ENCODE results near the gene TIGIT. TPM values are rescaled to one million over a fixed set of nuclear protein-coding genes. Genes with fewer than 3 reads are reported as not detected.
"Not testable (repeated sequence)": the region's sequence is repeated elsewhere in the genome, so short reads cannot be mapped to it uniquely, and the experiment has no call there.

The TIGIT gene
- total and polyA plus RNA-seq, 4 experiments from 2014 or later: 25.8 to 36.6 (median 32.4) TPM

DNA sequence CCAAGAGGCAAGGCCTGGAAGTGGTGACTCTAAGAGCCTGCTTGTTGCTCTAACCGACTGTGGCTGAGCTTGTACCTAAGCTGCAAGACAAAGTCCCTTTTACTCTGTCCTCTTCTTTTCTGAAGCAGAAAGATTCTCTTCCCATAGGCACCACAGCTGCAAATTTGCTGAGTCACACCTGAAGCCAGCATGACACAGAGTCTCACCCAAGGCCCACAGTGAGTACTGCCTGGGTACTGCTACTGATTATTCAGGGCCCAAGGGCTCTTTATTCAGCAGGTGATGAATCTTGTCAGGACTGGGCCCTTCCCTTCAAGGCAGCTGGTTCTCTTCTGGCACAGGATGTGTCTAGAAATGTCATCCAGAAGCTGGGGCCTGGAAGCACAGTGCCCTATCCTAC lies 18.9 kb upstream of the TIGIT start:
- ChIA-PET CTCF (ENCODE audit: partially characterized antibody) (interaction anchor here (1.3 to 1.8 kb wide), 2 partner anchors 16 to 24 kb away, joined by 3 to 4 read pairs; no protein-coding TSS in a partner anchor), POLR2A (ENCODE audit: partially characterized antibody) (no interaction called here)
- no peaks in the 10 kb centered on the region for H3K36me3 ChIP-seq (ENCODE audit: insufficient read depth, low read length)
- peaks cover 0 to 1% (median 0%) of the 10 kb centered on the region in 4 donors for H3K4me1 Mint-ChIP-seq
- no peaks in the 10 kb centered on the region for H3K27me3 ChIP-seq (ENCODE audit: insufficient read depth, low read length)
- no peak overlapping the region for H3K27ac ChIP-seq (ENCODE audit: low read depth, low read length)
- no peak overlapping the region for H3K4me3 Mint-ChIP-seq
- no peak overlapping the region for H3K4me3 ChIP-seq (ENCODE audit: low read length in 2 of 2)
- H3K9me3 Mint-ChIP-seq: peaks cover 0 to 11% (median 5%) of the 10 kb centered on the region in 8 donors
- H3K36me3 Mint-ChIP-seq: peaks cover 0 to 3% of the 10 kb centered on the region in 2 donors
- H3K4me1 ChIP-seq (ENCODE audit: insufficient read depth, low read length): no peaks in the 10 kb centered on the region
- DNase-seq: no peak
- no peaks in the 10 kb centered on the region for H3K9me3 ChIP-seq (ENCODE audit: control insufficient read depth in 1 of 2, low read length in 2 of 2)
- intact Hi-C loops (cut with micrococcal nuclease): no loop called here
- H3K27me3 Mint-ChIP-seq: no peaks in the 10 kb centered on the region
- no peak overlapping the region for H3K27ac Mint-ChIP-seq

DNA sequence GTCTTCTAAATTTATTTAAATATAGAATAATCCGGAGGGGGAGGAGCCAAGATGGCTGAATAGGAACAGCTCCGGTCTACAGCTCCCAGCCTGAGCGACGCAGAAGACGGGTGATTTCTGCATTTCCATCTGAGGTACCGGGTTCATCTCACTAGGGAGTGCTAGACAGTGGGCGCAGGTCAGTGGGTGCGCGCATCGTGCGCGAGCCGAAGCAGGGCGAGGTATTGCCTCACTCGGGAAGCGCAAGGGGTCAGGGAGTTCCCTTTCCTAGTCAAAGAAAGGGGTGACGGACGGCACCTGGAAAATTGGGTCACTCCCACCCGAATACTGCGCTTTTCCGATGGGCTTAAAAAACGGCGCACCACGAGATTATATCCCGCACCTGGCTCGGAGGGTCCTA lies 17.0 kb upstream of the TIGIT start:
- H3K4me3 Mint-ChIP-seq: not testable (repeated sequence)

GRCh38 chr3:114284644-114285043 lies 9.2 kb upstream of the TIGIT start:
- Histone ChIP-seq H3K9me3 (ENCODE audit: control insufficient read depth in 1 of 2, low read length in 2 of 2) (no peaks in the 10 kb centered on the region), H3K36me3 (ENCODE audit: insufficient read depth, low read length) (no peaks in the 10 kb centered on the region), H3K4me3 (ENCODE audit: low read length in 2 of 2) (no peak overlapping the region), H3K27me3 (ENCODE audit: insufficient read depth, low read length) (no peaks in the 10 kb centered on the region), H3K4me1 (ENCODE audit: insufficient read depth, low read length) (peaks cover 18% of the 10 kb centered on the region), H3K27ac (ENCODE audit: low read depth, low read length) (no peak overlapping the region)
- DNase-seq: no peak
- Mint-ChIP-seq H3K9me3 (peaks cover 0 to 4% (median 0%) of the 10 kb centered on the region in 8 donors), H3K4me3 (peak overlapping the region in 1 of 8 donors; percentile 4), H3K36me3 (peaks cover 0 to 5% of the 10 kb centered on the region in 2 donors), H3K4me1 (peaks cover 11 to 25% (median 21%) of the 10 kb centered on the region in 4 donors), H3K27me3 (no peaks in the 10 kb centered on the region), H3K27ac (peak overlapping the region in 4 of 7 donors; percentile 3 to 96 (median 90))
- intact Hi-C loops (cut with micrococcal nuclease): no loop called here
- ChIA-PET CTCF (ENCODE audit: partially characterized antibody) (interaction anchor here (0.9 to 5.0 kb wide), 11 partner anchors 10 to 134 kb away, joined by 4 to 55 read pairs (median 5); no protein-coding TSS in a partner anchor), POLR2A (ENCODE audit: partially characterized antibody) (interaction anchor here (1.2 to 4.7 kb wide), 7 partner anchors 9 to 70 kb away, joined by 3 to 59 read pairs (median 11); partner anchors contain the start of gene TIGIT)

More for the DNA sequence above, 17.0 kb upstream of the TIGIT start:
- CTCF ChIA-PET (ENCODE audit: partially characterized antibody); H3K27ac ChIP-seq (ENCODE audit: low read depth, low read length); H3K27me3 Mint-ChIP-seq; H3K9me3 ChIP-seq (ENCODE audit: control insufficient read depth in 1 of 2, low read length in 2 of 2); intact Hi-C loops (cut with micrococcal nuclease); H3K4me1 ChIP-seq (ENCODE audit: insufficient read depth, low read length); POLR2A ChIA-PET (ENCODE audit: partially characterized antibody); H3K27ac Mint-ChIP-seq; H3K36me3 ChIP-seq (ENCODE audit: insufficient read depth, low read length); H3K4me3 ChIP-seq (ENCODE audit: low read length in 2 of 2); H3K27me3 ChIP-seq (ENCODE audit: insufficient read depth, low read length); H3K9me3 Mint-ChIP-seq; H3K4me1 Mint-ChIP-seq; DNase-seq; H3K36me3 Mint-ChIP-seq: not testable (repeated sequence)

DNA sequence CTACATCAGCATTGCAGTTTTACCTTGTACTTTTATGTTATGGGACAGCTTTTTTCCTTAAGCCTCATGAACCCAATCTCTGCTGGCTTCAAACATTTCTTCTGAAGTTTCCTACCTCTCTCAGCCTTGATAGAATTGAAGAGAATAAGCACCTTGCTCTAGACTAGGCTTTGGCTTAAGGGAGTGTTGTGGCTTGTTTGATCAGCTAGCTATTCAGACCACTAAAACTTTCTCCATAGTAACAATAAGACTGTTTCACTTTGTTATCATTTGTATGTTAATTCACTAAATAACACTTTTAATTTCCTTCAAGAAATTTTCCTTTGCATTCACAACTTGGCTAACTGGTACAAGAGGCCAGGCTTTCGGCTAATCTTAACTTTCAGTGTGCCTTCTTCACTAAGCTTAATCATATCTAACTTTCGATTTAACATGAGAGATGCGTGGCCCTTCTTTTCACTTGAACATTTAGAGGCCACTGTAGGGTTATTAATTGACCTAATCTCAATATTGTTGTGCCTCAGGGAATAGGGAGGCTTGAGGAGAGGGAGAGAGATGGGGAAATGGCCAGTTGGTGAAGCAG lies 8.1 kb upstream of the TIGIT start:
- Mint-ChIP-seq H3K4me3 (peak overlapping the region; percentile 21 to 88 (median 86)), H3K36me3 (peaks cover 0 to 5% of the 10 kb centered on the region in 2 donors), H3K27me3 (no peaks in the 10 kb centered on the region), H3K27ac (peak overlapping the region; percentile 90 to 96 (median 95)), H3K4me1 (peaks cover 11 to 29% (median 24%) of the 10 kb centered on the region in 4 donors), H3K9me3 (peaks cover 0 to 4% (median 0%) of the 10 kb centered on the region in 8 donors)
- Histone ChIP-seq H3K27me3 (ENCODE audit: insufficient read depth, low read length) (no peaks in the 10 kb centered on the region), H3K36me3 (ENCODE audit: insufficient read depth, low read length) (no peaks in the 10 kb centered on the region), H3K9me3 (ENCODE audit: control insufficient read depth in 1 of 2, low read length in 2 of 2) (no peaks in the 10 kb centered on the region), H3K4me3 (ENCODE audit: low read length in 2 of 2) (peak overlapping the region in 1 of 2 donors; percentile 21), H3K27ac (ENCODE audit: low read depth, low read length) (peak overlapping the region; percentile 50), H3K4me1 (ENCODE audit: insufficient read depth, low read length) (peaks cover 25% of the 10 kb centered on the region)
- CTCF ChIA-PET (ENCODE audit: partially characterized antibody): interaction anchor here (0.7 to 5.0 kb wide), 16 partner anchors 9 to 134 kb away, joined by 3 to 55 read pairs (median 4); no protein-coding TSS in a partner anchor
- intact Hi-C loops (cut with micrococcal nuclease): no loop called here
- peak in 3 of 5 donors; percentile 29 to 43 (median 37) for DNase-seq
- POLR2A ChIA-PET (ENCODE audit: partially characterized antibody): interaction anchor here (0.6 to 4.7 kb wide), 11 partner anchors 8 to 77 kb away, joined by 3 to 59 read pairs (median 9); partner anchors contain the start of gene TIGIT

- CTCF ChIA-PET (ENCODE audit: partially characterized antibody): interaction anchor here (1.0 to 11.3 kb wide), 12 partner anchors 8 to 133 kb away, joined by 3 to 153 read pairs (median 6); no protein-coding TSS in a partner anchor
- intact Hi-C loops (cut with micrococcal nuclease): no loop called here
- H3K27ac Mint-ChIP-seq: peak overlapping the region; percentile 90 to 96 (median 95)
- H3K4me3 Mint-ChIP-seq: peak overlapping the region; percentile 21 to 88 (median 86)
- H3K4me3 ChIP-seq (ENCODE audit: low read length in 2 of 2): peak overlapping the region in 1 of 2 donors; percentile 21
- peaks cover 0 to 5% of the 10 kb centered on the region in 2 donors for H3K36me3 Mint-ChIP-seq
- peaks cover 14 to 35% (median 28%) of the 10 kb centered on the region in 4 donors for H3K4me1 Mint-ChIP-seq
- H3K27me3 Mint-ChIP-seq: no peaks in the 10 kb centered on the region
- no peaks in the 10 kb centered on the region for H3K27me3 ChIP-seq (ENCODE audit: insufficient read depth, low read length)
- H3K9me3 Mint-ChIP-seq: peaks cover 0 to 4% (median 0%) of the 10 kb centered on the region in 8 donors
- peak overlapping the region; percentile 50 for H3K27ac ChIP-seq (ENCODE audit: low read depth, low read length)
- DNase-seq: no peak
- POLR2A ChIA-PET (ENCODE audit: partially characterized antibody): interaction anchor here (0.8 to 4.7 kb wide), 8 partner anchors 8 to 72 kb away, joined by 3 to 59 read pairs (median 11); partner anchors contain the start of gene TIGIT
- H3K4me1 ChIP-seq (ENCODE audit: insufficient read depth, low read length): peaks cover 30% of the 10 kb centered on the region
- no peaks in the 10 kb centered on the region for H3K9me3 ChIP-seq (ENCODE audit: control insufficient read depth in 1 of 2, low read length in 2 of 2)
- H3K36me3 ChIP-seq (ENCODE audit: insufficient read depth, low read length): no peaks in the 10 kb centered on the region
Observed at GRCh38 chr3:114286266-114286665, 7.6 kb upstream of the TIGIT start.

DNA sequence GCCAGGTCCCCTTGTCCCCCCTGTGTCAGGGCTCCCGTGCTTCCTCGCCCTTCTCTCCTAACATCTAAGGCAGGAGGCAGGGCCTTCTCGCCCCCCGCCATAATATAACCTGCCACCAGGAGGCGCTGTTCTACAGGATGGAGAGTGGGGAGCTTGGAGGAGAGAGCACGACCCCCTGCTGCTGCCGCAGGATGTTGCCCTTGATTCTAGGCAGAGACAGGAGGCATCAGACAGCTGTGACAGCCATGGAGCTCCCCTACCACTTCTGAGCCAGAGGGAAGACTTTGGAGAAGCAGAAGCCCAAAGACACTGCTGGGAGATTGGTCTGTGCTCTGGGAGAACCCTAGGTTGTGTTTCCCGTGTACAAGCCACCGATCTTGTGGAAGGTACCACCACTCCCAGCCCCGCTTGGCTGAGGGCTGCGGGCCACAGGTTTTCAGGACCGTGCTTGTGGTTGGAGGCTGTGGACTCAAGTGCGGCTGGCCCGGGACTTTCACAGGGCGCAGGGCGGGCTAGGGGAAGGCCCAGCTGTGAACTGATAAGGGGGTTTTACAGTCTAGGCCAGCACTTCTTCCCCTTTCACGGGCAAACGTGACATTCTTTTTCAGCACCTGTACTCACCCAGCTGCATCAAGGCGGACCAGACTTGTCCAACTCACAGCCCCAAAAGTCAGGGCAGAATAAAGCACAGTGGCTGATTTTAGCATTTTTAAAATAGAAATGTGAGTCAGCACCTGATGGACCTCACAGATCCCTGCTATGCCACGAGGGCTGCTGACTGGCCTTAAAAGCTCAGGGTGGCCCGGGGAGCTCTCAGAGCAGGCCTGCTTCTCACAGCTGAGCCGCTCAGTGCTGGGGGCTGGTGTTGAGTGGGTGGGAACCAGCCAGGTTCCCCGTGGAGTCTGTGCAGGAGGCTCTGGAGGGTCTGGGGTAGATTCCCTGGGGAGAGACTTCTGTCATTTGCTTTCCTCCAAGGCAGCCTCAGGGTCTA lies 2.6 kb upstream of the TIGIT start:
- H3K4me1 ChIP-seq (ENCODE audit: insufficient read depth, low read length): peaks cover 49% of the 10 kb centered on the region
- no peaks in the 10 kb centered on the region for H3K36me3 Mint-ChIP-seq
- H3K4me3 Mint-ChIP-seq: peak overlapping the region; percentile 79 to 91 (median 86)
- intact Hi-C loops (cut with micrococcal nuclease): loop anchor here (1.0 to 10.0 kb wide), 8 partner anchors 18 to 1494 kb away; partner anchors contain the start of genes ATP6V1A and NAA50
- peaks cover 27 to 56% (median 43%) of the 10 kb centered on the region in 4 donors for H3K4me1 Mint-ChIP-seq
- ChIA-PET POLR2A (ENCODE audit: partially characterized antibody) (interaction anchor here (0.7 to 12.8 kb wide), 22 partner anchors 9 to 235 kb away, joined by 3 to 309 read pairs (median 4); partner anchors contain the start of gene CCDC191), CTCF (ENCODE audit: partially characterized antibody) (interaction anchor here (0.6 to 11.3 kb wide), 53 partner anchors 9 to 810 kb away, joined by 3 to 153 read pairs (median 6); partner anchors contain the start of genes CCDC191, DRD3, QTRT2 and ZNF80)
- no peaks in the 10 kb centered on the region for H3K27me3 ChIP-seq (ENCODE audit: insufficient read depth, low read length)
- peak overlapping the region; percentile 90 to 97 (median 95) for H3K27ac Mint-ChIP-seq
- H3K27ac ChIP-seq (ENCODE audit: low read depth, low read length): peak overlapping the region; percentile 76
- H3K27me3 Mint-ChIP-seq: no peaks in the 10 kb centered on the region
- H3K9me3 Mint-ChIP-seq: peaks cover 0 to 5% (median 0%) of the 10 kb centered on the region in 8 donors
- no peaks in the 10 kb centered on the region for H3K9me3 ChIP-seq (ENCODE audit: control insufficient read depth in 1 of 2, low read length in 2 of 2)
- H3K4me3 ChIP-seq (ENCODE audit: low read length in 2 of 2): peak overlapping the region; percentile 38 to 42
- H3K36me3 ChIP-seq (ENCODE audit: insufficient read depth, low read length): no peaks in the 10 kb centered on the region
- DNase-seq: peak; percentile 85 to 93 (median 87)

Data from CD4-positive, alpha-beta memory T cell (primary cell).